ENCODE data around the gene C17orf107. TPM values are rescaled to one million over a fixed set of nuclear protein-coding genes. Genes with fewer than 3 reads are reported as not detected.

The C17orf107 gene
- total and polyA plus RNA-seq, 9 of the 15 experiments (the other 6 are each of a cell fraction or from before 2014, with no cell fraction given), result 0.05 to 0.29 (median 0.07) TPM; not detected in 4

GRCh38 chr17:4939796-4940554 lies 40.6 kb downstream of the C17orf107 start, which contains the start of the genes RNF167 and SLC25A11 (continued):
- TF ChIP-seq PRDM10 (IDR thresholded peaks at IDR 0.05; ENCODE audit: partially characterized antibody) (peak; percentile 15), CTCFL (IDR thresholded peaks at IDR 0.05; ENCODE audit: borderline replicate concordance, insufficient read depth, low read depth, low read length, poor library complexity, severe bottlenecking) (no peak), GTF2F1 (IDR thresholded peaks at IDR 0.05; ENCODE audit: low read depth, low read length) (peak; percentile 54; the same call in 1 of the 2 replicates), DEAF1 (CRISPR knock-in tag; IDR thresholded peaks at IDR 0.05) (no peak), ELF1 (tag; IDR thresholded peaks at IDR 0.05) (peak; percentile 84; the same call in 1 of the 2 replicates), YY1 (IDR thresholded peaks at IDR 0.05; ENCODE audit: borderline replicate concordance in 1 of 3, control insufficient read depth in 1 of 3, extremely low read depth in 1 of 3, insufficient read depth in 3 of 3, insufficient read length in 1 of 3, insufficient replicate concordance in 2 of 3, low read depth in 1 of 3, low read length in 2 of 3) (peak; percentile 27 to 87 (median 81)), CUX1 (CRISPR knock-in tag; IDR thresholded peaks at IDR 0.05) (no peak), FOS (IDR thresholded peaks at IDR 0.05; ENCODE audit: extremely low read depth, insufficient read length) (no peak), ELF4 (CRISPR knock-in tag; IDR thresholded peaks at IDR 0.05) (0 out of 2 replicates have a peak, but pooled peaks have one; percentile 42)
